Thyroid gland (tissue), 4 donors: Measurements from ENCODE around the gene MRPL27. TPM values are rescaled to one million over a fixed set of nuclear protein-coding genes. Genes with fewer than 3 reads are reported as not detected.

Experiments
- small RNA-seq: library from RNA; depleted of rRNA; stranded (forward); fragments of <200 nt; gene quantifications from one replicate; pipeline ENCODE3, GENCODE V24; 2016
- total RNA-seq, 4 donors: library from RNA; depleted of rRNA; stranded (reverse); fragments of >200 nt; gene quantifications; one replicate each; pipeline ENCODE4 v1.2.3, GENCODE V29; 2016

The MRPL27 gene
- total RNA-seq, 4 donors from 2014 or later: 44.6 to 115 (median 80.8) TPM

Small RNA genes lying within 50 kb of the gene (small RNA-seq; reads per million reads assigned to genes)
- not detected for gene RF00019

Other genes starting within 250 kb of the MRPL27 start
- under 1 TPM; 0.24 to 0.81 (median 0.58) TPM for gene SAMD14, start 243.0 kb downstream of the MRPL27 start, total RNA-seq
- 10 to 100 TPM; 28.6 to 37.2 (median 31.9) TPM for gene PPP1R9B, start 222.5 kb downstream of the MRPL27 start, total RNA-seq
- gene SGCA, start 207.2 kb downstream of the MRPL27 start, total RNA-seq: 1 to 10 TPM in 1 of 4 donors, not detected in 3; 2.0 TPM
- gene COL1A1, start 171.6 kb downstream of the MRPL27 start, total RNA-seq: 10 to 100 TPM; 12.2 to 57.3 (median 18.5) TPM
- gene TMEM92, start 98.7 kb downstream of the MRPL27 start, total RNA-seq: not detected
- gene XYLT2, start 27.1 kb downstream of the MRPL27 start, total RNA-seq: 10 to 100 TPM; 22.4 to 33.4 (median 28.8) TPM
- under 1 TPM in 2 of 4 donors, not detected in 2; 0.27 to 0.93 TPM for gene EME1, start within 50 bp of the MRPL27 start, total RNA-seq
- gene LRRC59, start 24.3 kb upstream of the MRPL27 start, total RNA-seq: 10 to 100 TPM; 57.4 to 91.0 (median 77.5) TPM
- 100 to 1,000 TPM in 3 of 4 donors, 10 to 100 TPM in 1; 97.3 to 193 (median 143) TPM for gene ACSF2, start 53.0 kb upstream of the MRPL27 start, total RNA-seq
- under 1 TPM in 1 of 4 donors, not detected in 3; 0.67 TPM for gene CHAD, start 95.7 kb upstream of the MRPL27 start, total RNA-seq
- 10 to 100 TPM; 30.2 to 50.1 (median 34.7) TPM for gene RSAD1, start 105.7 kb upstream of the MRPL27 start, total RNA-seq
- 1 to 10 TPM in 3 of 4 donors, under 1 TPM in 1; 0.78 to 3.2 (median 1.6) TPM for gene MYCBPAP, start 135.3 kb upstream of the MRPL27 start, total RNA-seq
- gene EPN3, start 159.6 kb upstream of the MRPL27 start, total RNA-seq: 10 to 100 TPM in 1 of 4 donors, 1 to 10 TPM in 1, under 1 TPM in 1, not detected in 1; 0.63 to 31.6 (median 3.5) TPM
- 100 to 1,000 TPM in 3 of 4 donors, 10 to 100 TPM in 1; 94.9 to 177 (median 125) TPM for gene SPATA20, start 174.0 kb upstream of the MRPL27 start, total RNA-seq
- gene CACNA1G, start 187.5 kb upstream of the MRPL27 start, total RNA-seq: 1 to 10 TPM in 1 of 4 donors, under 1 TPM in 3; 0.13 to 3.3 (median 0.52) TPM